Left lung (tissue), 10 donors: ENCODE results near the gene GINS3. TPM values are rescaled to one million over a fixed set of nuclear protein-coding genes. Genes with fewer than 3 reads are reported as not detected.
"Not testable (repeated sequence)": the region's sequence is repeated elsewhere in the genome, so short reads cannot be mapped to it uniquely, and the experiment has no call there.

Experiments
- ATAC-seq: fragments of 200-7000 bp; cut with Tn5 transposase; one replicate; pipeline ENCODE4 v1.9.1; 2020; ENCODE audit warnings: moderate library complexity
- DNase-seq, 4 donors: peaks; one replicate each; pipeline ENCODE4 v3.0.0-alpha.2; 2013 to 2020
- H3K27ac ChIP-seq, 2 donors: fragments of 200-600 bp; sonication (generic) in 1 of 2; one replicate each; pipeline versions ENCODE4 v1.5.0 to v1.8.0; 2020 to 2021
- H3K27me3 ChIP-seq, 2 donors: fragments of 200-600 bp; sonication (generic) in 1 of 2; one replicate each; pipeline versions ENCODE4 v1.5.0 to v1.8.0; 2020 to 2021
- H3K36me3 ChIP-seq, 2 donors: fragments of 200-600 bp; sonication (generic) in 1 of 2; one replicate each; pipeline versions ENCODE4 v1.5.0 to v1.8.0; 2020 to 2021
- H3K4me1 ChIP-seq, 2 donors: fragments of 200-600 bp; one replicate each; pipeline ENCODE4 v1.8.0; 2021
- H3K4me3 ChIP-seq, 2 donors: fragments of 200-600 bp; sonication (generic) in 1 of 2; one replicate each; pipeline versions ENCODE4 v1.5.0 to v1.8.0; 2020 to 2021; ENCODE audit warnings: mild to moderate bottlenecking in 1 of 2
- H3K9me3 ChIP-seq, 2 donors: fragments of 200-600 bp; sonication (generic) in 1 of 2; one replicate each; pipeline versions ENCODE4 v1.5.0 to v1.8.0; 2020 to 2021
- intact Hi-C, 2 donors: fragments of 100-400 bp; cut with DNase I; formaldehyde crosslinking; loops; one replicate each; pipeline versions ENCODE4 v1.11.2 to v1.14.2; 2022
- polyA plus RNA-seq, 6 donors: library from polyadenylated mRNA; unstranded; fragments of 120-200 nt; gene quantifications; one replicate each; pipeline ENCODE4 v1.2.1, GENCODE V29; 2013; ENCODE audit not compliant: insufficient read length in 6 of 6
- total RNA-seq, 2 donors: library from RNA; stranded (reverse); fragmentation: NEBNext Ultra II Directional; extraction: Animal tissue kit (Norgen Biotek cat#: 25700); gene quantifications; one replicate each; pipeline ENCODE4 v1.2.1, GENCODE V29; 2021
- TF ChIP-seq, protein P1 (sequence below), 2 donors: fragments of 200-600 bp; sonication (generic) in 1 of 2; IDR thresholded peaks; one replicate each; pipeline versions ENCODE4 v1.5.0 to v1.8.0; 2021; ENCODE audit warnings: antibody characterized with exemption in 2 of 2
- donor health status: DM: no; HTN: yes; CAD: no.
- donor health status: DM: no; HTN: no; CAD: no.

GINS3 gene
- total and polyA plus RNA-seq, 8 donors: 4.8 to 14.6 (median 10.3) TPM

DNA sequence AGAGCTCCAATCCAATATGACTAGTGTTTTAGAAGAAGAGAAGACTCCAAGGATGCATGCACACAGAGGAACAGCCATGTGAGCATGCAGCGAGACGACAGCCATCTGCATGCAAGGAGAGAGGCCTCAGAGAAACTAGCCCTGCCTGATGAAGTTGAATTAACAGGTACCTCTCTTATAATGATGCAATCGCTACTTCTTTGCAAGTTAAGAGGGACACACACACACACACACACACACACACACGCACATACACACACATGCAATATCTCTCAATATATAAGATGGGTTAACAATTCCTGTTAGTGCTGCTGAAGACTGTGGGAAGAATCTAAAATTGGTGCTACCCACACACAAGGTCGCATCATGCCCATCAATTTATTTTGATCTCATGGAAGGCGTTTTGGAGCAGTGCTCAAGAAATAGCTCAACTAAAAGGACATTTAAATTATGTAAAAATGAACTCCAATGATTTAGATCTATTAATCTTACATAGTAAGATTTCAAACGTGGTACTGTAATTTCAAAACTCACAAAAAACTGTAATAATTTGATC is 7.0 kb upstream of the GINS3 start:
- no peaks in the 10 kb centered on the region for H3K9me3 ChIP-seq
- no peak for DNase-seq
- H3K27me3 ChIP-seq: no peaks in the 10 kb centered on the region
- intact Hi-C loops: no loop called here
- TF ChIP-seq, protein P1, sequence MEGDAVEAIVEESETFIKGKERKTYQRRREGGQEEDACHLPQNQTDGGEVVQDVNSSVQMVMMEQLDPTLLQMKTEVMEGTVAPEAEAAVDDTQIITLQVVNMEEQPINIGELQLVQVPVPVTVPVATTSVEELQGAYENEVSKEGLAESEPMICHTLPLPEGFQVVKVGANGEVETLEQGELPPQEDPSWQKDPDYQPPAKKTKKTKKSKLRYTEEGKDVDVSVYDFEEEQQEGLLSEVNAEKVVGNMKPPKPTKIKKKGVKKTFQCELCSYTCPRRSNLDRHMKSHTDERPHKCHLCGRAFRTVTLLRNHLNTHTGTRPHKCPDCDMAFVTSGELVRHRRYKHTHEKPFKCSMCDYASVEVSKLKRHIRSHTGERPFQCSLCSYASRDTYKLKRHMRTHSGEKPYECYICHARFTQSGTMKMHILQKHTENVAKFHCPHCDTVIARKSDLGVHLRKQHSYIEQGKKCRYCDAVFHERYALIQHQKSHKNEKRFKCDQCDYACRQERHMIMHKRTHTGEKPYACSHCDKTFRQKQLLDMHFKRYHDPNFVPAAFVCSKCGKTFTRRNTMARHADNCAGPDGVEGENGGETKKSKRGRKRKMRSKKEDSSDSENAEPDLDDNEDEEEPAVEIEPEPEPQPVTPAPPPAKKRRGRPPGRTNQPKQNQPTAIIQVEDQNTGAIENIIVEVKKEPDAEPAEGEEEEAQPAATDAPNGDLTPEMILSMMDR (IDR thresholded peaks at IDR 0.05): no peak
- no peaks in the 10 kb centered on the region for H3K36me3 ChIP-seq
- no peaks in the 10 kb centered on the region for H3K4me1 ChIP-seq
- H3K27ac ChIP-seq: no peak overlapping the region
- H3K4me3 ChIP-seq: no peak overlapping the region
- no peak for ATAC-seq

DNA sequence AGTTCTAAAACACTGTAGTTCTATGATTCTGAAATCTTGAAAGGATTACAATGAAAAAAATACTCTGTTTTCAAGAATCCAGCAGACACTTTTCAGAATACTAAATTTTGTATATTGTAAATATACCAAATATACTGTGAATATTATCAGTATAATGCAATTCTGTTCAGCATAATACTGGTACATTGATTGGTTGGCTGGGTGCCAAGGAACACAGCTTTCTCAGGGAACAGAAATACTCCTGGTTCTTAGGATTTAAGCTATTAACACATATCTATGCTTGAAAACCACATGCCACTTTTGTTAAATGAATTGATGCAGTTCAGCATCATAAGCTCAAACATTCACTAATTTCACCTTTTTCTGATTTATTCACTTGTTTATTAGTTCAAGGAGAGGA is 2.5 kb upstream of the GINS3 start:
- no peak overlapping the region for H3K27ac ChIP-seq
- TF ChIP-seq, protein P1 (IDR thresholded peaks at IDR 0.05): no peak
- H3K36me3 ChIP-seq: no peaks in the 10 kb centered on the region
- no peaks in the 10 kb centered on the region for H3K27me3 ChIP-seq
- no peak for ATAC-seq
- no peak for DNase-seq
- peaks cover 5 to 8% of the 10 kb centered on the region in 2 donors for H3K4me1 ChIP-seq
- intact Hi-C loops: no loop called here
- no peak overlapping the region for H3K4me3 ChIP-seq
- H3K9me3 ChIP-seq: no peaks in the 10 kb centered on the region

DNA sequence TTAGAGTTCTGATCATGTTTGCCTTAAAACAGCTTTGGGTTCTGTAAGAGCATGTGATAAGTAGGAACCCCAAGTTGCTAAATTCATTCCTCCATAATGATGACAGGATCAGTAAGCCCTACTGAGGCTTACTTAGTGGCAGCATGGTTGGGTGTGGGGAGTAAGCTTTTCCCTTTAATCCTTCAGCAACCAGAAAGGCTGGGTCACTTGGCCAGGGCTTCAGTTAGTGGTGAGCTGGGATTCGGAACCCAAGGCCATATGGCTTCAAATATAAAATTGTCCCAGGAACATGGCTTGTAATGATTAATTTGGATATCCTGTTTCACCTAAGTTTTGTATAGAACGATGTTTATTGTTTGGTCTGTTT is 850 bp downstream of the GINS3 start:
- H3K9me3 ChIP-seq: no peaks in the 10 kb centered on the region
- intact Hi-C loops: no loop called here
- H3K27me3 ChIP-seq: no peaks in the 10 kb centered on the region
- DNase-seq: no peak
- TF ChIP-seq, protein P1 (IDR thresholded peaks at IDR 0.05): no peak
- peak; percentile 9 for ATAC-seq
- peak overlapping the region; percentile 94 to 95 for H3K4me3 ChIP-seq
- peak overlapping the region; percentile 48 to 80 for H3K27ac ChIP-seq
- peaks cover 5 to 8% of the 10 kb centered on the region in 2 donors for H3K4me1 ChIP-seq
- no peaks in the 10 kb centered on the region for H3K36me3 ChIP-seq

DNA sequence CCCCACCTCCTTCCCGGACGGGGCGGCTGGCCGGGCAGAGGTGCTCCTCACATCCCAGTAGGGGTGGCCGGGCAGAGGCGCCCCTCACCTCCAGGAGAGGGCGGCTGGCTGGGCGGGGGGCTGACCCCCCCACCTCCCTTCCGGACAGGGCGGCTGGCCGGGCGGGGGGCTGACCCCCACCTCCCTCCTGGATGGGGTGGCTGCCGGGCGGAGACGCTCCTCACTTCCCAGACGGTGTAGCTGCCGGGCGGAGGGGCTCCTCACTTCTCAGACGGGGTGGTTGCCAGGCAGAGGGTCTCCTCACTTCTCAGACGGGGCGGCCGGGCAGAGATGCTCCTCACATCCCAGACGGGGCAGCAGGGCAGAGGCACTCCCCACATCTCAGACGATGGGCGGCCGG is 4.6 kb downstream of the GINS3 start:
- H3K27me3 ChIP-seq, H3K27ac ChIP-seq, H3K9me3 ChIP-seq, DNase-seq, H3K4me1 ChIP-seq, ATAC-seq, intact Hi-C loops, H3K4me3 ChIP-seq, H3K36me3 ChIP-seq: not testable (repeated sequence)

DNA sequence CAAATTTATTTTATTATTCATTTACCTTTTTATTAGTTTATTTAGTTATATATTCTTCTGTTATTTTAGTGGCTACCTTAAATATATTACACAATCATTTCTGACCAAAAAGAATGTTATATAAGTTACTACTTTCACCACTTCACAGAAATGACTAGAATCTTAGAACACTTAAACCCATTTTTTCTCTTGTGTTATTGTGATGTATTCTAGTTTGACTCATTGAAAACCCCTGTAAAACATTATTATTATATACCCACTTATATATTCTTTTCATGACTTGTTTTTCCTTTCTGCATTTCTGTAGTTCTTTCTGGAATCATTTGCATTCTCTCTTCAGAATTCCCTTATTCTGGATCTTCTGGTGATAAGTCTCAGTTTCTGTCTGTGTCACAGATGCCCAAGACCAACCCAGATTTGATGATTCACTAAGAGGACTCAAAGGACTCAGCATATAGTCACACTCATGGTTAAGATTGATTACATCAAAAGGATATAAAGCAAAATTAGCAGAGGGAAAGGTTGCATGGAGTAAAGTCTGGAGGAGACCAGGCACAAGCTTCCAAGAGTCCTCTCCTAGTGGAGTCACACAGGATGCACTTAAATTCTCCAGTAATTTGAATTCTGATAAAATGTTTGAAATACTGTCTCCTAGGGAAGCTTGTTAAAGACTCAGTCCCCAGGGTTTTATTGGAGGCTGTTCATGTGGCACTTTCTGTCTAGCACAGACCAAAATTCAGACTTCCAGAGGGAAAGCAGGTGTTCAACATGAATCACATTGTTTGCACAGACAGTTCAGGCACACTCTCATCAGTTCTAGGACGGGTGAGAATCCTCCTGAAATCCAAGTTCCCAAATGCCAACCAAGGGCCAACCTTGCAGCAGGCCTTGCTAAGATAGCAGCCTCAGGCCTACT is 7.7 kb downstream of the GINS3 start:
- intact Hi-C loops: no loop called here
- ATAC-seq: no peak
- H3K27ac ChIP-seq: no peak overlapping the region

DNA sequence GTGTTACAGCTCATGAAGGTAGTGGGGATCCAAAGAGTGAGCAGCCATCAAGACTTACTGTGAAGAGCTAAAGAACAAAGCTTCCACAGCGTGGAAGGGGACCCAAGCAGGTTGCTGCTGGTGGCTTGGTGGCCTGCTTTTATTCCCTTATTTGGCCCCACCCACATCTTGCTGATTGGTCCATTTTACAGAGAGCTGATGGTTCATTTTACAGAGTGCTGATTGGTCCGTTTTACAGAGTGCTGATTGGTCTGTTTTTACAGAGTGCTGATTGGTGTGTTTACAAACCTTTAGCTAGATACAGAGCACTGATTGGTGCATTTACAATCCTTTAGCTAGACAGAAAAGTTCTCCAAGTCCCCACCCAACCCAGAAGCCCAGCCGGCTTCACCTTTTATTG is 9.0 kb downstream of the GINS3 start:
- intact Hi-C loops, H3K36me3 ChIP-seq, H3K27ac ChIP-seq, H3K9me3 ChIP-seq, H3K27me3 ChIP-seq, ATAC-seq, DNase-seq, H3K4me3 ChIP-seq, H3K4me1 ChIP-seq: not testable (repeated sequence)

More for the DNA sequence above, 7.7 kb downstream of the GINS3 start:
- Histone ChIP-seq H3K9me3 (no peaks in the 10 kb centered on the region), H3K4me3 (no peak overlapping the region), H3K27me3 (no peaks in the 10 kb centered on the region), H3K36me3 (no peaks in the 10 kb centered on the region), H3K4me1 (no peaks in the 10 kb centered on the region)
- no peak for DNase-seq
- TF ChIP-seq, protein P1 (IDR thresholded peaks at IDR 0.05): no peak
